Stimulated activated CD4-positive, alpha-beta T cell treated with anti-CD3 and anti-CD28 coated beads, Interleukin-4, amount 100 ng/mL, for 24 hours (primary cell): ENCODE measurements around the gene CACNA2D3.

ENCODE experiments used
- DNase-seq: peaks from one replicate; pipeline ENCODE4 v3.0.0-alpha.2; 2020

Gene CACNA2D3

DNA sequence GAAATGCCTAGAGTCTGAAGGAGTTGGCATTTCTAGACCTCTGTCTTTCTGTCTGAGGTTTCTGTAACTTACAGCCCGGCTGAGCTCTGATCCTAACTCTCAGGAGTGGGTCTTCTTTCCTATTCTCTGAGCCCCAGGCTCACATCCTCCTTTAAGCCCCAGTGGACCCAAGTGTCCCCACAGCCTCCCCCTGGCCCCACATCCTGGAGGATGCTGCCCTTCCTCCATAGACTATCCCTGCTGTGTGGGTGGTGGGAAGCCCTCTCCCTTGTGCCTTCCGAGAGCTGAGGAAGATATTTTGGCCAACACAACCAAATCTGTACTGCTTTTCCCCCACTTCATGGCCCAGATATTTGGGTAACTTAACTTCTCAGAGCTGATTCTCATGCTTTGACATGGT is 654.2 kb downstream of the CACNA2D3 start:
- no peak for DNase-seq

DNA sequence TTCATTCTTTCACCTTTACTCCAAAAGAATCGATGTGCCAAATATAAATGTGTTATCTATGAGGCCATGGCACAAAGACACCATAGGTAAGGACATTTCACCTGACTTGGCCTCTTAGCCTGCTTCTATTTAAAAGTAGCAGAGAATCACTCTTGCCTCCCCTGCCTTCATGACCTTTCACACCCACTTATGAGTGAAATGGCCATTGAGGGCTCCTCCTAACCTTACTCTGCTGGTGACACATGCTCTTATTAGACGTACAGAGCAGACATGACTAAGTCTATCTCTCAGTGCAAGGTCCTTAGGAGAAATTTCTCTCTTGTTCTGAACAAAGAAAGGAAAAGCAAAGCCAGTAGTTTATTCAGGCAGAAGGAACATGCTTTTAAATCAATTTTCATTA is 654.8 kb downstream of the CACNA2D3 start:
- no peak for DNase-seq

GRCh38 chr3:54780336-54780735 is 658.0 kb downstream of the CACNA2D3 start:
- DNase-seq: no peak

GRCh38 chr3:54781728-54782127 is 659.4 kb downstream of the CACNA2D3 start:
- no peak for DNase-seq

- no peak for DNase-seq
Measured at GRCh38 chr3:54783611-54784010, 661.3 kb downstream of the CACNA2D3 start.

DNA sequence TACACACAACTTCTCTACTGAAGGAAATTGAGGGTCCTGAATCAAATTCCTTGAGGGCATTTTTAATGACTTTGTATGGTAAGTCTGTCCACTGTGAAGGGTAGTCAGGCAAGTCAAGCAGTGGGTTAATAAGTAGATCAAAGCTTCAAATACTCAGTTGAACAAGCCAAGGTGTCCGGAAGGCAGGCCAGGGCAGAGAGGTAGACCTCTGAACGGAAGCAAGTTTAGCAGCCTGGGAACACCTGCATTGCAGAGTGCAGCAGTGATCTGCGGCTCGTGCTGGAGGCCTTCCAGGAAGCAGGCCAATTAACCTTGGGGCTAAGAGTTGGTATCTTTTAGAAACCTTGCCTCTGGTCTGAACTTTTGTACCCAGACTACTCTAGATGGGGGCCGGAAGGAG is 661.7 kb downstream of the CACNA2D3 start:
- no peak for DNase-seq

DNA sequence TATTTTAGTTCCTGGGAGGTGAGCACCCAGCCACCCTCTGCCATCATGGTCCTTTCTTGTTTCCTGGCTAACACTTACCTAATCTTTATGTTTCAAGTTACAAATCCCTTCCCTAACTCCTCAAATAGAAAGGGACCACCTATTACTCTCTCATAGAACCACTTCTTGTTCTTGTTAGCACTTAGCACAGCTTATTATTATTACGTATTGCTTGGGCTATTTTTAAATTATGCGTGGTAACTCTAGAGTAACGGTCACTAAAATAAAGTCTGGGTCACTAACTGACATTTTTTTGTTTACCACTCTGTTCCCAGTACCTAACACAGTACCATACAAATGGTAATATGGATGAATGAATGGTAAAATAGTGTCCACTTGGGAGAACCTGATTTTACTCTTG is 663.6 kb downstream of the CACNA2D3 start:
- no peak for DNase-seq

DNA sequence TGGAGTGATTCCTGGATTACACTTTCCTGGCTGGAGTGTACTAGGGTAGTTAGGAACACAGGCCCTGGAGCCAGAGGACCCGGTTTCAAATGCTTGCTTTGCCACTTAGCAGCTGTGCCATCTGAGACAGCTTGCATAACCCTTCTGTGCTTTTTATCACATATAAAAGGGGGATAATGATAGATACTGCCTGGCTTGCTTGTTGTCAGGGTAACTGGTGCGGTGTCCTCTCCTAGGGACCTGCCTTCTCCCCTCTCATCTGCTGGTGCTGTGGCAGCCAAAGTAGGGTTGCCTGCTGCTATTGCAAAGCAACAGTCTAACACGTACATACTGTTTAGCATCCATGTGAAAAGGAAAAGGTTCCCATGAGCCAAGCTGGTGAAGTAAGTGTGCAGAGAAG is 667.7 kb downstream of the CACNA2D3 start:
- DNase-seq: no peak

DNA sequence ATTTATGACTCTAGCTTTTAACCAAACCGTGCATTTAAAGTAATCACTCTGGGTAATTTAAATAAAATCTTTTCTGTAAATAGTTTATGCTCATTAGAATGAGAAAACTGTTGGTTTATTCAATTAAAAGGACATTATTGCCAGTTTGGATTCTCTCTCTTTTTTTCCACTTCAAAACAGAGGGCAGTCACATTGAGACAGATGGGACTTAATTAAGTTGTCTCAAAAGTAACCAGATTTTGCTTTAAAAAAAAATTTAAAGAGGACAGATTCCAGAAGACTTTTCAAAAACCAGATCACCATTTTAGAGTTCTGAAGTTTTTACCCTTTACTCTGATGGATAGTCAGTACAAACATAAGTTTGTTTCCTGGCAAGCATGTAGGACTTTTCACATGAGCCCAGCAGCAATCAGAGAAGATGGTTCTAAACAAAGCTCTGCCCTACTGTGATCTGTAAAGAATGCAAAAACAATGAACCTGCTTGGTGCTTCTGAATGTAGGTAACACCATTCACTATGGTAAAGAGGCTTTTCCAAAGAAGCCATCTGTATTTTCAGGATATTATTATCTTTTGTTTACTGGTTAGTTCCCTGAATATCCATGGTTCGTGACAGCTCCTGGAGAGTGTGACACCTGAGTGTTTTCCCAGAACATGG is 669.3 kb downstream of the CACNA2D3 start:
- no peak for DNase-seq

GRCh38 chr3:54792584-54792983 is 670.2 kb downstream of the CACNA2D3 start:
- no peak for DNase-seq

GRCh38 chr3:54793171-54793570 is 670.8 kb downstream of the CACNA2D3 start:
- DNase-seq: no peak

DNA sequence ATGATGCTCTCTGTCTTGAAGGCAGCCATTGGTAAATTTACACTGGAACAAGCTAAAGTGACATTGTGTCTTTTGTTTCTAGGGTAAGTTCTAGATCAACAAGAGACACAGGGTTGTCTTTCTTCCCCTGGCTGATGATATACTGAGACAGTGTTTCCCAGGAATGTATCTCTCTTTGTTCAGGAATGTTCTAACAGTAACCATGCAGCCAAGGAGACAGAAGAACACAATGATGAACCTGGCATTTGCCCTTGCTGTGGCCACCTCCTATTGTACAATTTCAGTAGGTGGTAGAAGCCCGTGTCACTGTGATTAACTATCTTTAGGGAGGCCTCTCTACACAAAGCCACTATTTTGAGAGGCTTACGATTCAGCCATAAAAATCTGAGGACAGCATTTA is 674.8 kb downstream of the CACNA2D3 start:
- no peak for DNase-seq

DNA sequence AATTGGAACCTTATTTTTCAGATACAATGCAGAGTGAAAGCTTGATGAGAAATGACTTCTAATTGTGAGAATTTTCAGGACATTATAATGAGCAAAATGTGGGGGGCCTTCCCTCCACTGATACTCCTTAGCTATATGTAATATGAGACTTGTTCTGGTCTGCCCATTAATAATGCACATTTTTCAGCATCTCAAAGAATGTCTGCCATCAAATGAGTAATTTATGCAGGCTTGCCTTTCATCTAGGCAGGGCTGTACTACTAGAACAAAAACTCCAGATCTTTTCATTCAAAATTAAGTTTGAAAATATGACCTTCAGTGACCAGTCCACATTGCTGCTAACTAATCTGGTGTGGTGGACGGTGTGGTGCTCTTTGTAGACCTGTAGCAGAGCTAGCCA is 678.1 kb downstream of the CACNA2D3 start:
- DNase-seq: no peak

DNA sequence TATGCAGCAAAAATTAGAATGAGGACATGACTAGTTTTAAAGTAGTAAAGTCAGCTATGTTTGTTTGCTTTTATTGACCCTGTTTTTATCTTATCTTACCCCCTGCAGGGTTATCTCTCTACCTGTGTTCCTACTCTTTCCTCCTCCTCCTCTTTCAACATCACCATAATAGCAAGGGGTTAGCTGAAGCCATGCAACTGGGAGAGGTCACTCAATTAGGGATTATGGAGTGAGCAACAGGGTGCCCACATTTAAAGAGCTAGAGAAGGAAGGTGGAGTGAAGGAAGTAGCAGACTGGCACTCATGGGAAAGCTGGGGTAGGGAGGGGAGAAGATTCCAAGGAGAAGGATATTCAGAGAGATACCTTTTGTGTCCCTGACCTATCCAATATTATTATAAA is 679.6 kb downstream of the CACNA2D3 start:
- DNase-seq: no peak

- no peak for DNase-seq
Measured at GRCh38 chr3:54810401-54810800, 688.0 kb downstream of the CACNA2D3 start.

GRCh38 chr3:54814224-54814623 is 691.9 kb downstream of the CACNA2D3 start:
- DNase-seq: no peak

GRCh38 chr3:54817628-54818027 is 695.3 kb downstream of the CACNA2D3 start:
- DNase-seq: no peak

GRCh38 chr3:54818486-54818885 is 696.1 kb downstream of the CACNA2D3 start:
- DNase-seq: no peak

DNA sequence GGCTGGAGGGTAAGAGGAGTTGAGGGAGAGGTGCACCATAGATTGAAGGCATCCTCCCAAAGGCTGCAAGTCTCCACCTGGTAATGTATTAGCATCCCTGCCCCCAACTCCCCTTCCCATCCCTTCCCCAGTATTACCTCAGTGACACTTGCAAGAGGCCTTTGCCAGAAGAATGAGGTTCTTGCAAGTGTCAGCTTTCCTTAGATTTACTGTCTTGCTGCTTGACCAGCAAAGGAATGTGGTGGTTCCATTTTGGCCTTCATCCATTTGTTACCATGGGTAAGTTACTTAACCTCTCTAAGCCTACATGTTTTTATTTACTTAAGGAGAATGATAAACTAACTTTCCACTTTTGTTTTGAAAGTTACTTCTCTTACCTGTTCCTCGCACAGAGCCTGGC is 696.6 kb downstream of the CACNA2D3 start:
- no peak for DNase-seq

DNA sequence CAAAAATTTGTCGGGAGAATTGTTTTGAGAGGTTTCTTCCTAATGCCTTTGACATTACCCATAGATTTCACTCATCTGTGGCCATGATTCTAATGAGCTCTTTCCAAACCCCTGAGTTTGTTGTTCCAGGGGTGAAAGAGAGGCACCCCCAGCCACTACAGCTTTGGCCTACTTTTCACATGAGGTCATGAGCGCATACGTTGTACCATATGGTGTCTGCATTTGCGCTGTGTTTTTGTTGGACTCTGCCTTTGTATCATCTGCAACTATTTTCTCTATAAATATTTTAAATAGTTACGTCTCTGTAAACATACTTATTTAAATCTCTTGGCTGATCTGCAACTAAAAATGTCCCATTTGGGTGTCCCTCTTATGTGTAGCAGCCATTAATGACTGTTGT is 697.6 kb downstream of the CACNA2D3 start:
- no peak for DNase-seq

DNA sequence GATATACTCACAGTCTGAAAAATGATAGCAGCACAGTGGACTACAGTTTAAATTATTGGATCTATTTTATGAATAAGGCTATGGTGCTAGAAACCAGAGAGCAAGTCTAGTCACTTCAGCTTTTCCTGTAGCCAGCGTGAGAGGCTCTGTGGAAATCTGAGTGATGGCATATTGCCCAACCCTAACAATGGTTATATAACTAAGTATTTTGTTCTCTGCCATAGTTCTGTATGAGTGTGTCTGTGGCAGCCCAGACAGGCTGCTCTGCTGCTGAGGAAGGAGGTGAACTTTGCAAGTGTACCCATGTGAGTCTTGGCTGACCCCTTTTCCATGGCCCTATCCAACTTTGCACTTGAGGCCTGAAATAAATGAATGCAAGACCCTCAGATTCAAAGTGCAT is 699.9 kb downstream of the CACNA2D3 start:
- DNase-seq: no peak

- no peak for DNase-seq
Measured at GRCh38 chr3:54826251-54826691, 703.9 kb downstream of the CACNA2D3 start.

GRCh38 chr3:54827056-54827687 is 704.8 kb downstream of the CACNA2D3 start:
- no peak for DNase-seq

- DNase-seq: no peak
Measured at GRCh38 chr3:54827776-54828175, 705.4 kb downstream of the CACNA2D3 start.

GRCh38 chr3:54830658-54831057 is 708.3 kb downstream of the CACNA2D3 start:
- no peak for DNase-seq
